Kidney tubule cell (primary cell): ENCODE data around the gene GPER1.
A peak's percentile ranks its signal among the peaks of the same experiment; 100 is the strongest.
"Not testable (repeated sequence)": the region's sequence is repeated elsewhere in the genome, so short reads cannot be mapped to it uniquely, and the experiment has no call there.

Source experiments
- DNase-seq: peaks from one replicate; pipeline ENCODE4 v3.0.0-alpha.2; 2018; ENCODE audit warnings: low spot score

Gene GPER1

GRCh38 chr7:1121476-1121875, 33.6 kb downstream of the GPER1 start:
- DNase-seq, result no peak

- no peak for DNase-seq
These were observed 34.2 kb downstream of the GPER1 start for GRCh38 chr7:1121886-1122831.

- DNase-seq, result no peak
These were observed 35.1 kb downstream of the GPER1 start for GRCh38 chr7:1122832-1123501.

- DNase-seq, result peak; percentile 87
These were observed 35.8 kb downstream of the GPER1 start for GRCh38 chr7:1123715-1124114.

GRCh38 chr7:1124164-1124563, 36.3 kb downstream of the GPER1 start:
- DNase-seq, result no peak

GRCh38 chr7:1124816-1125602, 37.1 kb downstream of the GPER1 start:
- DNase-seq, result peak; percentile 42

GRCh38 chr7:1125603-1125969, 37.7 kb downstream of the GPER1 start:
- no peak for DNase-seq

GRCh38 chr7:1127001-1127400, 39.1 kb downstream of the GPER1 start:
- no peak for DNase-seq

GRCh38 chr7:1129431-1129830, 41.5 kb downstream of the GPER1 start:
- no peak for DNase-seq

GRCh38 chr7:1130021-1130990, 42.4 kb downstream of the GPER1 start:
- no peak for DNase-seq

GRCh38 chr7:1131471-1132265, 43.8 kb downstream of the GPER1 start:
- DNase-seq, result no peak

GRCh38 chr7:1134951-1135350, 47.0 kb downstream of the GPER1 start:
- DNase-seq, result no peak

GRCh38 chr7:1136841-1137516, 49.1 kb downstream of the GPER1 start:
- no peak for DNase-seq

- peak; percentile 20 for DNase-seq
These were observed 49.7 kb downstream of the GPER1 start for GRCh38 chr7:1137517-1138167.

GRCh38 chr7:1140476-1141104, 52.7 kb downstream of the GPER1 start:
- DNase-seq, result peak; percentile 38

- DNase-seq, result no peak
These were observed 53.7 kb downstream of the GPER1 start for GRCh38 chr7:1141651-1142050.

- no peak for DNase-seq
These were observed 54.2 kb downstream of the GPER1 start for GRCh38 chr7:1142051-1142635.

GRCh38 chr7:1143031-1143430, 55.1 kb downstream of the GPER1 start:
- DNase-seq, result not testable (repeated sequence)
